Measurements from ENCODE around the gene FYCO1.

The FYCO1 gene

DNA sequence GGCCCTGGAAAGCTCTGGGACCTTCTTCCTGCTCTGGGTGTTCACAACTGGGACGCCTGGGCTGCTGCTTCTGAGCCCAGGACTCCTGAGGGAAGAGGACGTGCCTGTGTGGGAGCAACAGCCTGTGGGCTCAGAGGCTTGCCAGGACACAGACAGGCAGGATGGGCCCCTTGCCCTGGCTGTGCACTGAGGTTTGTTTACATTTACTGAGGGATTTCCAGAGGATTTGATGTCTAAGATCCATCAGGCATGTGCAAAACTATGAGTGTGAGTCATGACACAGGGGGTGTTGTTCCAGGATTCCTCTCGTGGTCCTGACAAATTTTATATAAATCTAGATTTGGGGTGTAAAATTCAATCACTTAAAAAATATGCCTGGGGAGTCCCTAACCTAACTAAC is 98.7 kb downstream of the FYCO1 start:
- Histone ChIP-seq H2BK12ac (ENCODE audit: low read length in 2 of 2) (peak overlapping the region in 1 of 2 experiments; percentile 59), H3K36me3 (ENCODE audit: control insufficient read depth in 1 of 2, insufficient read depth in 2 of 2, low read depth in 1 of 2, low read length in 2 of 2) (no peaks in the 10 kb centered on the region), H3K27ac (ENCODE audit: low read length, poor library complexity, severe bottlenecking) (no peak overlapping the region), H4K91ac (ENCODE audit: low read length) (no peak overlapping the region), H3K4ac (ENCODE audit: low read depth in 1 of 2, low read length in 2 of 2) (peak overlapping the region; percentile 35 to 80), H3K4me1 (ENCODE audit: control insufficient read depth, insufficient read depth, low read depth, low read length) (peaks cover 6% of the 10 kb centered on the region), H3K23ac (ENCODE audit: low read length in 2 of 2) (no peak overlapping the region), H2AK5ac (ENCODE audit: low read length, severe bottlenecking) (no peak overlapping the region), H3K9me3 (ENCODE audit: control insufficient read depth, low read length) (no peaks in the 10 kb centered on the region), H3K79me1 (replicated peaks; ENCODE audit: low read length, poor library complexity, severe bottlenecking) (no peaks in the 10 kb centered on the region), H2BK5ac (ENCODE audit: low read depth, low read length, poor library complexity, severe bottlenecking) (no peak overlapping the region), H3K27me3 (ENCODE audit: control insufficient read depth in 1 of 2, insufficient read depth in 1 of 2, low read length in 2 of 2) (peaks cover 6 to 17% of the 10 kb centered on the region in 2 experiments), H3K4me2 (ENCODE audit: low read length, poor library complexity, severe bottlenecking) (no peak overlapping the region), H2BK15ac (ENCODE audit: low read depth, poor library complexity, severe bottlenecking) (no peak overlapping the region), H4K8ac (ENCODE audit: low read length) (no peak overlapping the region), H3K14ac (ENCODE audit: low read length in 2 of 2) (peak overlapping the region in 1 of 2 experiments; percentile 73), H2AFZ (ENCODE audit: low read depth, low read length) (peak overlapping the region; percentile 77), H3K18ac (ENCODE audit: low read depth in 1 of 2, low read length in 2 of 2) (peak overlapping the region; percentile 87 to 95), H3K9ac (ENCODE audit: low read length) (no peak overlapping the region), H3K4me3 (ENCODE audit: insufficient read depth in 1 of 2, low read depth in 1 of 2, low read length in 2 of 2) (no peak overlapping the region), H2BK120ac (ENCODE audit: low read depth, low read length) (no peak overlapping the region)
- DNase-seq: peak; percentile 82
- WGBS: 10% methylated on average over 2 of the region's 3 CpGs

- H2BK120ac ChIP-seq (ENCODE audit: low read depth, low read length): no peak overlapping the region
- H3K9me3 ChIP-seq (ENCODE audit: control insufficient read depth, low read length): no peaks in the 10 kb centered on the region
- H3K9ac ChIP-seq (ENCODE audit: low read length): no peak overlapping the region
- no peak overlapping the region for H2BK15ac ChIP-seq (ENCODE audit: low read depth, poor library complexity, severe bottlenecking)
- H3K14ac ChIP-seq (ENCODE audit: low read length in 2 of 2): peak overlapping the region in 1 of 2 experiments; percentile 71
- H3K18ac ChIP-seq (ENCODE audit: low read depth in 1 of 2, low read length in 2 of 2): peak overlapping the region; percentile 27 to 82
- no peaks in the 10 kb centered on the region for H3K79me1 ChIP-seq (replicated peaks; ENCODE audit: low read length, poor library complexity, severe bottlenecking)
- no peak for DNase-seq
- H3K36me3 ChIP-seq (ENCODE audit: control insufficient read depth in 1 of 2, insufficient read depth in 2 of 2, low read depth in 1 of 2, low read length in 2 of 2): no peaks in the 10 kb centered on the region
- H2AK5ac ChIP-seq (ENCODE audit: low read length, severe bottlenecking): no peak overlapping the region
- no peak overlapping the region for H3K27ac ChIP-seq (ENCODE audit: low read length, poor library complexity, severe bottlenecking)
- peak overlapping the region in 1 of 2 experiments; percentile 59 for H3K23ac ChIP-seq (ENCODE audit: low read length in 2 of 2)
- H2BK5ac ChIP-seq (ENCODE audit: low read depth, low read length, poor library complexity, severe bottlenecking): no peak overlapping the region
- H2BK12ac ChIP-seq (ENCODE audit: low read length in 2 of 2): peak overlapping the region in 1 of 2 experiments; percentile 59
- no peak overlapping the region for H3K4me3 ChIP-seq (ENCODE audit: insufficient read depth in 1 of 2, low read depth in 1 of 2, low read length in 2 of 2)
- 94% methylated on average over 3 of the region's 5 CpGs for WGBS
- H4K8ac ChIP-seq (ENCODE audit: low read length): peak overlapping the region; percentile 51
- peaks cover 6% of the 10 kb centered on the region for H3K4me1 ChIP-seq (ENCODE audit: control insufficient read depth, insufficient read depth, low read depth, low read length)
- no peak overlapping the region for H3K4me2 ChIP-seq (ENCODE audit: low read length, poor library complexity, severe bottlenecking)
- H3K27me3 ChIP-seq (ENCODE audit: control insufficient read depth in 1 of 2, insufficient read depth in 1 of 2, low read length in 2 of 2): peaks cover 0 to 17% of the 10 kb centered on the region in 2 experiments
- no peak overlapping the region for H2AFZ ChIP-seq (ENCODE audit: low read depth, low read length)
- H4K91ac ChIP-seq (ENCODE audit: low read length): peak overlapping the region; percentile 62
- peak overlapping the region in 1 of 2 experiments; percentile 80 for H3K4ac ChIP-seq (ENCODE audit: low read depth in 1 of 2, low read length in 2 of 2)
These were observed 99.7 kb downstream of the FYCO1 start for GRCh38 chr3:45895686-45896468.

GRCh38 chr3:45894015-45894414 is 101.6 kb downstream of the FYCO1 start:
- Histone ChIP-seq H2BK15ac (ENCODE audit: low read depth, poor library complexity, severe bottlenecking) (peak overlapping the region; percentile 48), H2AK5ac (ENCODE audit: low read length, severe bottlenecking) (no peak overlapping the region), H3K4ac (ENCODE audit: low read depth in 1 of 2, low read length in 2 of 2) (no peak overlapping the region), H3K23ac (ENCODE audit: low read length in 2 of 2) (no peak overlapping the region), H3K27me3 (ENCODE audit: control insufficient read depth in 1 of 2, insufficient read depth in 1 of 2, low read length in 2 of 2) (peaks cover 0 to 11% of the 10 kb centered on the region in 2 experiments), H4K8ac (ENCODE audit: low read length) (no peak overlapping the region), H3K9ac (ENCODE audit: low read length) (no peak overlapping the region), H3K79me1 (replicated peaks; ENCODE audit: low read length, poor library complexity, severe bottlenecking) (no peaks in the 10 kb centered on the region), H3K14ac (ENCODE audit: low read length in 2 of 2) (no peak overlapping the region), H3K4me3 (ENCODE audit: insufficient read depth in 1 of 2, low read depth in 1 of 2, low read length in 2 of 2) (no peak overlapping the region), H3K4me2 (ENCODE audit: low read length, poor library complexity, severe bottlenecking) (no peak overlapping the region), H3K4me1 (ENCODE audit: control insufficient read depth, insufficient read depth, low read depth, low read length) (peaks cover 6% of the 10 kb centered on the region), H3K18ac (ENCODE audit: low read depth in 1 of 2, low read length in 2 of 2) (no peak overlapping the region), H2BK5ac (ENCODE audit: low read depth, low read length, poor library complexity, severe bottlenecking) (no peak overlapping the region), H3K36me3 (ENCODE audit: control insufficient read depth in 1 of 2, insufficient read depth in 2 of 2, low read depth in 1 of 2, low read length in 2 of 2) (no peaks in the 10 kb centered on the region), H3K27ac (ENCODE audit: low read length, poor library complexity, severe bottlenecking) (no peak overlapping the region), H2AFZ (ENCODE audit: low read depth, low read length) (no peak overlapping the region), H2BK12ac (ENCODE audit: low read length in 2 of 2) (no peak overlapping the region), H2BK120ac (ENCODE audit: low read depth, low read length) (no peak overlapping the region), H3K9me3 (ENCODE audit: control insufficient read depth, low read length) (no peaks in the 10 kb centered on the region), H4K91ac (ENCODE audit: low read length) (no peak overlapping the region)
- WGBS: 86% methylated on average over 5 of the region's 6 CpGs
- no peak for DNase-seq

DNA sequence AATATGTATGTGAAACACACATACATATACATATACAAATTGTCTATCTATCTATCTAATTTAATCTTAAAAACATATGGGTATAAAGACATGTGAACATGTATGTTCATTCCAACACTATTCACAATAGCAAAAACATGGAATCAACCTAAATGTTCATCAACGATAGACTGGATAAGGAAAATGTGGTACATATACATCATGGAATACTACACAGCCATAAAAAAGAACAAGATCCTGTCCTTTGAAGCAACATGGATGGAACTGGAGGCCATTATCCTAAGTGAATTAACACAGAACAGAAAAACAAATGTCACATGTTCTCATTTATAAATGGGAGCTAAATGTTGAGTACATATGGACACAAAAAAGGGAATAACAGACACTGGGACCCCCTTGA is 103.5 kb downstream of the FYCO1 start:
- no peak overlapping the region for H2BK5ac ChIP-seq (ENCODE audit: low read depth, low read length, poor library complexity, severe bottlenecking)
- H3K27me3 ChIP-seq (ENCODE audit: control insufficient read depth in 1 of 2, insufficient read depth in 1 of 2, low read length in 2 of 2): peaks cover 0 to 11% of the 10 kb centered on the region in 2 experiments
- H3K79me1 ChIP-seq (replicated peaks; ENCODE audit: low read length, poor library complexity, severe bottlenecking): no peaks in the 10 kb centered on the region
- H3K4me3 ChIP-seq (ENCODE audit: insufficient read depth in 1 of 2, low read depth in 1 of 2, low read length in 2 of 2): no peak overlapping the region
- H2AFZ ChIP-seq (ENCODE audit: low read depth, low read length): no peak overlapping the region
- no peak overlapping the region for H2BK120ac ChIP-seq (ENCODE audit: low read depth, low read length)
- H3K18ac ChIP-seq (ENCODE audit: low read depth in 1 of 2, low read length in 2 of 2): no peak overlapping the region
- no peak overlapping the region for H2BK12ac ChIP-seq (ENCODE audit: low read length in 2 of 2)
- no peak overlapping the region for H3K9ac ChIP-seq (ENCODE audit: low read length)
- no peaks in the 10 kb centered on the region for H3K9me3 ChIP-seq (ENCODE audit: control insufficient read depth, low read length)
- no peak overlapping the region for H3K27ac ChIP-seq (ENCODE audit: low read length, poor library complexity, severe bottlenecking)
- H4K91ac ChIP-seq (ENCODE audit: low read length): no peak overlapping the region
- no peak for DNase-seq
- H2BK15ac ChIP-seq (ENCODE audit: low read depth, poor library complexity, severe bottlenecking): no peak overlapping the region
- no CpG with 5 or more reads among the region's 1 CpG for WGBS
- no peak overlapping the region for H3K4ac ChIP-seq (ENCODE audit: low read depth in 1 of 2, low read length in 2 of 2)
- H3K4me2 ChIP-seq (ENCODE audit: low read length, poor library complexity, severe bottlenecking): no peak overlapping the region
- H2AK5ac ChIP-seq (ENCODE audit: low read length, severe bottlenecking): no peak overlapping the region
- H3K4me1 ChIP-seq (ENCODE audit: control insufficient read depth, insufficient read depth, low read depth, low read length): peaks cover 4% of the 10 kb centered on the region
- no peak overlapping the region for H3K23ac ChIP-seq (ENCODE audit: low read length in 2 of 2)
- H3K14ac ChIP-seq (ENCODE audit: low read length in 2 of 2): no peak overlapping the region
- no peak overlapping the region for H4K8ac ChIP-seq (ENCODE audit: low read length)
- no peaks in the 10 kb centered on the region for H3K36me3 ChIP-seq (ENCODE audit: control insufficient read depth in 1 of 2, insufficient read depth in 2 of 2, low read depth in 1 of 2, low read length in 2 of 2)

All from mesenchymal stem cell (in vitro differentiated cells and primary cell).